DOHH2 (cell line): ENCODE measurements around the gene AREG.

Experiments
- CTCF ChIP-seq: fragments of 200-600 bp; sonication (generic); IDR thresholded peaks from one replicate; pipeline ENCODE4 v1.5.1; 2014; ENCODE audit warnings: antibody characterized with exemption, mild to moderate bottlenecking, low read depth, low read length; ENCODE audit not compliant: poor library complexity, severe bottlenecking
- EZH2phosphoT487 ChIP-seq: fragments of 200-600 bp; sonication (generic); IDR thresholded peaks from 2 replicates; pipeline ENCODE4 v1.6.1; 2017; ENCODE audit warnings: borderline replicate concordance, mild to moderate bottlenecking, antibody characterized with exemption, low read length, moderate library complexity, mixed read lengths

GRCh38 chr4:74483226-74483911 is 38.4 kb downstream of the AREG start:
- no peak for TF ChIP-seq CTCF
- no peak for TF ChIP-seq EZH2phosphoT487
